Peyer's patch (tissue), 4 donors: ENCODE measurements around the gene ZNF827. TPM values are rescaled to one million over a fixed set of nuclear protein-coding genes. Genes with fewer than 3 reads are reported as not detected.

Experiments
- DNase-seq, 3 donors: peaks; one replicate each; pipeline ENCODE4 v3.0.0-alpha.2; 2017 to 2019
- H3K27ac ChIP-seq, 4 donors: fragments of 200-600 bp; sonication (generic); one replicate each; pipeline ENCODE4 v1.5.1; 2016 to 2019
- H3K27me3 ChIP-seq, 2 donors: fragments of 200-600 bp; sonication (generic); one replicate each; pipeline ENCODE4 v1.5.1; 2019
- H3K36me3 ChIP-seq, 3 donors: fragments of 200-600 bp; sonication (generic); one replicate each; pipeline ENCODE4 v1.5.1; 2016 to 2019
- H3K4me1 ChIP-seq, 4 donors: fragments of 200-600 bp; sonication (generic); one replicate each; pipeline ENCODE4 v1.5.1; 2016 to 2019
- H3K4me3 ChIP-seq, 4 donors: fragments of 200-600 bp; sonication (generic); 1 replicate in 3 of 4; 2 replicates in 1 of 4; pipeline ENCODE4 v1.5.1; 2016 to 2019; ENCODE audit warnings: mild to moderate bottlenecking in 1 of 4
- H3K9me3 ChIP-seq, 4 donors: fragments of 200-600 bp; sonication (generic); one replicate each; pipeline ENCODE4 v1.5.1; 2016 to 2019; ENCODE audit warnings: mild to moderate bottlenecking in 1 of 4
- CTCF ChIP-seq, 6 experiments: fragments of 450-650 bp in 4 of 6; fragments of 200-600 bp in 2 of 6; sonication (generic) in 1 of 6; IDR thresholded peaks; one replicate each; pipeline ENCODE4 v1.5.1; 2017 to 2019; ENCODE audit warnings: antibody characterized with exemption in 6 of 6, mild to moderate bottlenecking in 3 of 6, moderate library complexity in 1 of 6
- POLR2A ChIP-seq, 2 donors: fragments of 450-650 bp; IDR thresholded peaks; one replicate each; pipeline ENCODE4 v1.5.1; 2017; ENCODE audit warnings: antibody characterized with exemption in 2 of 2, mild to moderate bottlenecking in 2 of 2, moderate library complexity in 2 of 2
- small RNA-seq, 2 donors: library from RNA; depleted of rRNA; stranded (forward); fragments of <200 nt; gene quantifications; one replicate each; pipeline ENCODE3, GENCODE V24; 2016
- total RNA-seq, 4 donors: library from RNA; depleted of rRNA; stranded (reverse); fragments of >200 nt; gene quantifications; one replicate each; pipeline ENCODE4 v1.1.0, GENCODE V29; 2016

Gene ZNF827
- total RNA-seq, 4 donors from 2014 or later = 46.3 to 206 (median 60.5) TPM

- no peak for TF ChIP-seq CTCF (IDR thresholded peaks at IDR 0.05)
- no peak for TF ChIP-seq POLR2A (IDR thresholded peaks at IDR 0.05)
- H3K36me3 ChIP-seq = no peaks in the 10 kb centered on the region
- no peak for DNase-seq
- H3K27ac ChIP-seq = no peak overlapping the region
- H3K4me1 ChIP-seq = no peaks in the 10 kb centered on the region
- H3K4me3 ChIP-seq = no peak overlapping the region
- H3K9me3 ChIP-seq = peaks cover 0 to 8% (median 0%) of the 10 kb centered on the region in 4 donors
- H3K27me3 ChIP-seq = no peaks in the 10 kb centered on the region
Measured at GRCh38 chr4:145709843-145710242, 228.8 kb downstream of the ZNF827 start.

GRCh38 chr4:145709336-145709735 is 229.3 kb downstream of the ZNF827 start:
- TF ChIP-seq CTCF (IDR thresholded peaks at IDR 0.05) (no peak), POLR2A (IDR thresholded peaks at IDR 0.05) (no peak)
- H3K27ac ChIP-seq = no peak overlapping the region
- DNase-seq = no peak

More at GRCh38 chr4:145709336-145709735, 229.3 kb downstream of the ZNF827 start:
- Histone ChIP-seq H3K4me3 (no peak overlapping the region), H3K36me3 (no peaks in the 10 kb centered on the region), H3K4me1 (no peaks in the 10 kb centered on the region), H3K27me3 (no peaks in the 10 kb centered on the region), H3K9me3 (peaks cover 0 to 8% (median 0%) of the 10 kb centered on the region in 4 donors)

Small RNA genes within 50 kb of the gene (small RNA-seq; reads per million reads assigned to genes)
- gene RF00019 = 0 reads per million in 2 donors

Other genes with a start within 250 kb of the ZNF827 start
- gene LSM6, start 236.9 kb upstream of the ZNF827 start, total RNA-seq = 10 to 100 TPM; 17.6 to 66.0 (median 31.0) TPM